Sigmoid colon (tissue), 4 donors: Measurements from ENCODE around the gene IPMK.

Experiments
- CTCF ChIP-seq, 4 experiments: fragments of 450-650 bp in 3 of 4; fragments of 200-600 bp in 1 of 4; IDR thresholded peaks; one replicate each; pipeline ENCODE4 v1.5.1; 2016 to 2019; ENCODE audit warnings: antibody characterized with exemption in 4 of 4, mild to moderate bottlenecking in 3 of 4, moderate library complexity in 2 of 4
- EP300 ChIP-seq, 4 donors: sonication (generic); formaldehyde crosslinking; IDR thresholded peaks; one replicate each; pipeline ENCODE4 v1.6.1; 2017; ENCODE audit warnings: antibody characterized with exemption in 4 of 4
- POLR2A ChIP-seq, 2 donors: fragments of 450-650 bp; IDR thresholded peaks; one replicate each; pipeline ENCODE4 v1.6.1; 2016; ENCODE audit warnings: antibody characterized with exemption in 2 of 2, mild to moderate bottlenecking in 2 of 2, moderate library complexity in 2 of 2
- POLR2AphosphoS5 ChIP-seq, 4 donors: sonication (generic); formaldehyde crosslinking; IDR thresholded peaks; one replicate each; pipeline ENCODE4 v1.6.1; 2017; ENCODE audit warnings: antibody characterized with exemption in 4 of 4

- TF ChIP-seq CTCF (IDR thresholded peaks at IDR 0.05): peak in 2 of 4 experiments; percentile 16 to 31
- TF ChIP-seq POLR2A (IDR thresholded peaks at IDR 0.05): no peak
- TF ChIP-seq POLR2AphosphoS5 (IDR thresholded peaks at IDR 0.05): no peak
- no peak for TF ChIP-seq EP300 (IDR thresholded peaks at IDR 0.05)
Observed at GRCh38 chr10:58152673-58153263, 114.9 kb downstream of the IPMK start.
